Osteoblast (primary cell): ENCODE measurements around the gene PHF19. TPM values are rescaled to one million over a fixed set of nuclear protein-coding genes. Genes with fewer than 3 reads are reported as not detected.

Source experiments
- DNase-seq: peaks from one replicate; pipeline ENCODE4 v3.0.0; 2011; ENCODE audit warnings: low spot score, mixed read lengths; ENCODE audit not compliant: insufficient read length; ENCODE audit errors: missing footprints
- H2AFZ ChIP-seq: 2 replicates; pipeline ENCODE4 v1.6.0; 2011; ENCODE audit warnings: mild to moderate bottlenecking, low read length
- H3K27ac ChIP-seq: 2 replicates; pipeline ENCODE4 v1.5.1; 2011; ENCODE audit warnings: mild to moderate bottlenecking, low read depth, low read length, moderate library complexity
- H3K27me3 ChIP-seq: 2 replicates; pipeline ENCODE4 v1.6.0; 2012; ENCODE audit warnings: mild to moderate bottlenecking, control low read depth, inconsistent platforms, low read length, moderate library complexity; ENCODE audit not compliant: insufficient read depth
- H3K36me3 ChIP-seq: 2 replicates; pipeline ENCODE4 v1.5.1; 2011; ENCODE audit warnings: mild to moderate bottlenecking, low read length, control low read depth, moderate library complexity; ENCODE audit not compliant: insufficient read depth
- H3K4me1 ChIP-seq: 2 replicates; pipeline ENCODE4 v1.5.1; 2011; ENCODE audit warnings: mild to moderate bottlenecking, low read length, control low read depth, moderate library complexity; ENCODE audit not compliant: insufficient read depth
- H3K4me2 ChIP-seq: 2 replicates; pipeline ENCODE4 v1.6.0; 2011; ENCODE audit warnings: mild to moderate bottlenecking, low read length; ENCODE audit not compliant: insufficient read depth
- H3K4me3 ChIP-seq: fragments of 200-600 bp; sonication (generic); 3 replicates; pipeline ENCODE4 v1.5.1; 2012; ENCODE audit warnings: mild to moderate bottlenecking, low read length, inconsistent platforms; ENCODE audit not compliant: insufficient read depth
- H3K79me2 ChIP-seq: 2 replicates; pipeline ENCODE4 v1.6.0; 2012; ENCODE audit warnings: mild to moderate bottlenecking, low read length, control low read depth, inconsistent platforms; ENCODE audit not compliant: insufficient read depth
- H3K9me3 ChIP-seq: 2 replicates; pipeline ENCODE4 v1.5.1; 2011; ENCODE audit warnings: low read depth, low read length, control low read depth
- H4K20me1 ChIP-seq: 2 replicates; pipeline ENCODE4 v1.6.0; 2012; ENCODE audit warnings: mild to moderate bottlenecking, low read length, control low read depth; ENCODE audit not compliant: insufficient read depth
- total RNA-seq: library from RNA; depleted of rRNA; stranded (reverse); fragments of >200 nt; gene quantifications from 2 replicates; pipeline ENCODE4 v1.2.3, GENCODE V29; 2012
- TF ChIP-seq, protein P1 (sequence below): IDR thresholded peaks from 2 replicates; pipeline ENCODE4 v1.5.1; 2011; ENCODE audit warnings: mild to moderate bottlenecking, low read depth, low read length, moderate library complexity; ENCODE audit errors: extremely low read depth

PHF19 gene
- total RNA-seq, 1 donor, result 16.6 TPM

GRCh38 chr9:120913647-120914264, 36.8 kb upstream of the PHF19 start:
- TF ChIP-seq, protein P1, sequence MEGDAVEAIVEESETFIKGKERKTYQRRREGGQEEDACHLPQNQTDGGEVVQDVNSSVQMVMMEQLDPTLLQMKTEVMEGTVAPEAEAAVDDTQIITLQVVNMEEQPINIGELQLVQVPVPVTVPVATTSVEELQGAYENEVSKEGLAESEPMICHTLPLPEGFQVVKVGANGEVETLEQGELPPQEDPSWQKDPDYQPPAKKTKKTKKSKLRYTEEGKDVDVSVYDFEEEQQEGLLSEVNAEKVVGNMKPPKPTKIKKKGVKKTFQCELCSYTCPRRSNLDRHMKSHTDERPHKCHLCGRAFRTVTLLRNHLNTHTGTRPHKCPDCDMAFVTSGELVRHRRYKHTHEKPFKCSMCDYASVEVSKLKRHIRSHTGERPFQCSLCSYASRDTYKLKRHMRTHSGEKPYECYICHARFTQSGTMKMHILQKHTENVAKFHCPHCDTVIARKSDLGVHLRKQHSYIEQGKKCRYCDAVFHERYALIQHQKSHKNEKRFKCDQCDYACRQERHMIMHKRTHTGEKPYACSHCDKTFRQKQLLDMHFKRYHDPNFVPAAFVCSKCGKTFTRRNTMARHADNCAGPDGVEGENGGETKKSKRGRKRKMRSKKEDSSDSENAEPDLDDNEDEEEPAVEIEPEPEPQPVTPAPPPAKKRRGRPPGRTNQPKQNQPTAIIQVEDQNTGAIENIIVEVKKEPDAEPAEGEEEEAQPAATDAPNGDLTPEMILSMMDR, result no peak
- H4K20me1 ChIP-seq, result no peaks in the 10 kb centered on the region
- no peaks in the 10 kb centered on the region for H3K9me3 ChIP-seq
- H3K27ac ChIP-seq, result no peak overlapping the region
- no peaks in the 10 kb centered on the region for H3K79me2 ChIP-seq
- no peak for DNase-seq
- H2AFZ ChIP-seq, result no peak overlapping the region
- no peak overlapping the region for H3K4me3 ChIP-seq
- no peak overlapping the region for H3K4me2 ChIP-seq
- H3K27me3 ChIP-seq, result no peaks in the 10 kb centered on the region
- H3K36me3 ChIP-seq, result peaks cover 3% of the 10 kb centered on the region
- H3K4me1 ChIP-seq, result peaks cover 13% of the 10 kb centered on the region

DNA sequence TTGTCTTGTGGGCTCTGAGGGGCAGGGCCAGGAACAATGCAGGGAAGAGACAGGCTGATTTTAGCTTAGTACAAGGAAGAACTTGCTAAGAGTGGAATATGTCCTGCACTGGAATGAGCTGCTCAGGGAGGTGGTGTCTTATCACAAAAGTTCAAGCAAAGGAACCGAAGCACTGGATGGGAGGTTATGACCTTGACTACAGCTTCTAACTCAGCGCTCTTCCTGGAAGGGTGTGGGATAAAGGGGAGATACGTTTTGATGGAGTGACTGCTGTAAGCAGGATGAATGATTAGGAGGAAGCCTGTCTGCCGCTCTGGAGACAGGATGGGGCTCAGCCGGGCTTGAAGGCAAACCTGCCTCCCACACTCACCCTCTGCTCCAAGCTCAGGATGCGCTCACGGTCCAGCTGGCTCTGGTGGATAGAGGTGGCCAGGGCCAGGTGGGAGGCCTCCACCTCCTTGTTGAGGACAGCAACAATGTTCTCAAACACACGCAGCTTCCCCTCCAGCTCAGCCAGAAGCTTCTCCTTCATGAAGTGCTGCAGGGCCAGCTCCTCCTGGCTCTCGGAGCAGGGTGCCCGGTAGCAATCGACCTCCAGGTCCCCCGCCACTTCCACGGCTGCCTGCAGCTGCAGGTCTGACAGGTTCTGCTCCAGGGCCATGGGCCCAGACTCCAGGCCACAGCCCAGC, 36.1 kb upstream of the PHF19 start:
- H3K79me2 ChIP-seq, result no peaks in the 10 kb centered on the region
- no peaks in the 10 kb centered on the region for H4K20me1 ChIP-seq
- peaks cover 13% of the 10 kb centered on the region for H3K4me1 ChIP-seq
- no peak overlapping the region for H3K27ac ChIP-seq
- H3K4me3 ChIP-seq, result no peak overlapping the region
- no peaks in the 10 kb centered on the region for H3K27me3 ChIP-seq
- TF ChIP-seq, protein P1, result no peak
- no peak for DNase-seq
- no peaks in the 10 kb centered on the region for H3K9me3 ChIP-seq
- peaks cover 3% of the 10 kb centered on the region for H3K36me3 ChIP-seq
- H2AFZ ChIP-seq, result no peak overlapping the region
- H3K4me2 ChIP-seq, result no peak overlapping the region

DNA sequence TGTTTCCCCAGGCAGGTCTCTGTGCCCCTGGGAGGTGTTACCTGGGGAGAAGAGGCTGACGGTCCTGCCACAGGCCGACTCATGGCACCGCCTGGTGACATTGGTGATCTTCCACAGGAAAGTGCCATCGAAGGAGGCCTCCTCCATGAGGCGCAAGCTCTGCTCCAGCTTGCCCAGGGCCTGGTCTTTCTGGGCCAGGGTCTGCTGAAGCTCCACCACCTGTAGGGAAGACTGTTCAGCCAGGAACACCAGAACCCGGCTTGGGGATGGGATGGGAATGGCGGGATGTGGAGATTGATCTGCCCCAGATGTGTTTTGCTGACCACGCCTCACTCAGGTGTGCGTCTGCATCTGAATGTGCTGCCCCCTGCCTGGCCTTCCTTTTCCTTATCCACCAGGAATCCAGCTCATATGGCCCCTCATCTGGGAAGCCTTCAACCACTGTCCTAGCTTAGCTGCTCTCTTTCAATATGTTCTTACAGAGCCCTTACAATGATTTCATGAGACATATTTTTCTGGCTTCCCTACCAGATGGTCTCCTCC, 34.4 kb upstream of the PHF19 start:
- DNase-seq, result no peak
- H3K27me3 ChIP-seq, result no peaks in the 10 kb centered on the region
- peaks cover 3% of the 10 kb centered on the region for H3K36me3 ChIP-seq
- TF ChIP-seq, protein P1, result no peak
- H3K9me3 ChIP-seq, result no peaks in the 10 kb centered on the region
- no peak overlapping the region for H2AFZ ChIP-seq
- no peaks in the 10 kb centered on the region for H4K20me1 ChIP-seq
- no peak overlapping the region for H3K4me2 ChIP-seq
- no peak overlapping the region for H3K27ac ChIP-seq
- no peaks in the 10 kb centered on the region for H3K79me2 ChIP-seq
- no peak overlapping the region for H3K4me3 ChIP-seq
- peaks cover 12% of the 10 kb centered on the region for H3K4me1 ChIP-seq

DNA sequence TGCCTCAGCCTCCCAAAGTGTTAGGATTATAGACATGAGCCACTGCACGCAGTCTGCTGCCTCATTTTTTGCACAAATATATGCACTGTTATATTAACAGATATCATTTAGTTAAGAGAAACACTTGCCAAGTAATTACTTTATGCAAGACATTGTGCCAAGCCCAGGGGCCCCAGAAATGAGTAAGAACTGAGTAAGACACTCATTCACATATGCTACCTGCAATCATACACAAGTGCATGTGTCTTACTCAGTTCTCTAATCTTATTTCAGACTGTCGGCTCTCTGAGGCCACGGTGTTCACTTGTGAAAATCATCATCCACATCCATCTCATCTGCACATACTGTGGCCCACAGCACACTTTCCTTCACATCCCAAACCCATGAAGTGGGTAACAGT, 33.7 kb upstream of the PHF19 start:
- Histone ChIP-seq H3K36me3 (peaks cover 3% of the 10 kb centered on the region), H4K20me1 (no peaks in the 10 kb centered on the region), H3K4me1 (peaks cover 8% of the 10 kb centered on the region), H3K4me3 (no peak overlapping the region), H2AFZ (no peak overlapping the region), H3K4me2 (no peak overlapping the region), H3K79me2 (no peaks in the 10 kb centered on the region), H3K27ac (no peak overlapping the region), H3K9me3 (no peaks in the 10 kb centered on the region), H3K27me3 (no peaks in the 10 kb centered on the region)
- TF ChIP-seq, protein P1, result no peak
- DNase-seq, result no peak
